ENCODE data around the gene SERTAD2. TPM values are rescaled to one million over a fixed set of nuclear protein-coding genes. Genes with fewer than 3 reads are reported as not detected.
A peak's percentile ranks its signal among the peaks of the same experiment; 100 is the strongest.

Gene SERTAD2
- total RNA-seq, 1 donor from 2014 or later = 25.5 TPM

DNA sequence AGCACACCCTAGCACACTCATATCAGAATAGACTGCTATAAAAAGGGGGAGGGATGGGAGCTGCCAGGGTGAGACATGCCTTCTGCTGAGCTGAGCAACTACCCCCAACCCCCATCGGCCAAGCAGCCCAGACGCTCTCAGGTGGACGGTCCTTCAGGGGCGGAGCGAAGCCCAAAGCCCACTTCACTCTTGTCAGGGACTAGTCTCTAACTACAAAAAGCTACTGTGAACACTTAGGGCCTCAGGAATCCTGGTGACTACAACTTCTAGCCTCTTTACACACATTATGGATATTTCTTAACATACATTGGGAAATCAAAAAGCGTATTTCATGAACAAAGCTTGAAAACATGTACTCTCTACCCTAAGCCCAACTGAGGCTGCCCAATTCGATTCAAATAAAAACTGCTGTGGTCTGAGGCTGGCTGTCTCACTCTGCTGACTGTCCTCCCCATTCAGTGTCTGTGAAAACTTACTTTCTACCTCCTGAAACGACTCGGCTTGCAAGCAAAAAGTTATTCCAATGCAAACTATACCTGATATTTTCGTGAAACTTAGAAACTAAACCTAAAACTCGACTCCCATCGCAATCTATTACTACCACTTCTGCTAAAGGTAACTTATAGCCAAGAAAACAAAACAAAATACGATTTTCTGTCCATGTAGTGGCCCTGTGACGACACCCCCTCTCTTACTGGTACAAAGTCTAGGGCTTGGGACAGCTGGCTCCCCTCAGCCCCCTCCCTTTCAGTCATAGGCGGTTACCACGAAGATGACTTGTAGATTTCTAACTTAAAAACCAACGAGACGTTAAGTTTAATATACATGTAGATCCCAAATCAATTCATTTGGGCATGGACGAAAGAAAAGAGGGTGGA lies 1.2 kb downstream of the SERTAD2 start:
- ATAC-seq (peak; percentile 27), DNase-seq (ENCODE audit: low spot score) (no peak)
- intact Hi-C loops (cut with DNase I) = loop anchor here (5.0 kb wide), 1 partner anchor 100 kb away; no protein-coding TSS in a partner anchor

DNA sequence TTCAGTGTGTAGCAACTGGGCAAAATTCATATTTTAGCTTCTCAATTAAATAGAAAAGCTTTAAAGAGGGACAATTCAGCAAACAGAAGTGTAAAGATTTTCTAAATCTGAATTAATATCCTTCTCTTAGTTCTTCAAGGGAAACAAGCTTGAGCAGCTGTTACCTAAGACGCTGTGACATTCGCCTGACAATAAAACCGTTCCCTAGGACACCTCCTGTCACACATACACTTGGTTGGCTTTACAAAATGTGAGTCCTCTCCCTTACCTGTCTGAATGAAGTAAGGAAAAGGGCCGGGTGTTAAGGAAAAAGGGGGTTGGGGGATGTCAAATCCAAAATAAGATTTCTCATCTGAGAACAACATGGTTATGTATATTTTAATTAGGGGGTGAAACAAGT lies 2.1 kb downstream of the SERTAD2 start:
- DNase-seq (ENCODE audit: low spot score) = no peak
- ATAC-seq = no peak
- intact Hi-C loops (cut with DNase I) = loop anchor here (5.0 kb wide), 1 partner anchor 101 kb away; no protein-coding TSS in a partner anchor

DNA sequence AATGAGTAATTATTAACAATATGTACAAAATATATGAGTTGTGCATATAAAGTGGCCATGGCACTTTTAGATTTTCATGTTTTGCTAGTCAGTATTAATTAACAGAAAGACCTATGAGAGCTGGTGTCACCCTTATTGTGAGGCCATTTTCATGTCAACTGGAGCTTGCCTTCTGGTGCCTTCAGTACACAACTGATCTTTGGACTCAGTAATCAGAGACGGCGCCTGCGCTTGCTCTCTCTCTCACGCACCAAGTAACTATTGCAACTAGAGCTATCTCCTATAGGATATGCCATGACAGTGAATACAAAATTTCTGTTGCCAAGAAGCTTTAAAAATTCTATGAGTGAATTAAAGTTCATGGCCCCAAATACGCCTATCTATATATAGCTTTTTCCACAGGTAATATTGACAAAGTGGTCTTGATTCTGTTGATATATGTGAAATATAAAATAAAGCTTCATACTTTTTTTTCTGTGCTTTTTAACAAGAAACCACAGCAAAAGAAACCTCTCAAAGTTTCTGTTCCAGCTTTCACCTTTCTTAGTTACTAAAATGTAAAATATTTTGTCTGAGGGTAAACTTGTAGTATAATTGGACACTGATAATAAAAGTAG lies 2.9 kb downstream of the SERTAD2 start:
- intact Hi-C loops (cut with DNase I) = loop anchor here (5.0 kb wide), 1 partner anchor 101 kb away; no protein-coding TSS in a partner anchor
- no peak for ATAC-seq
- no peak for DNase-seq (ENCODE audit: low spot score)

DNA sequence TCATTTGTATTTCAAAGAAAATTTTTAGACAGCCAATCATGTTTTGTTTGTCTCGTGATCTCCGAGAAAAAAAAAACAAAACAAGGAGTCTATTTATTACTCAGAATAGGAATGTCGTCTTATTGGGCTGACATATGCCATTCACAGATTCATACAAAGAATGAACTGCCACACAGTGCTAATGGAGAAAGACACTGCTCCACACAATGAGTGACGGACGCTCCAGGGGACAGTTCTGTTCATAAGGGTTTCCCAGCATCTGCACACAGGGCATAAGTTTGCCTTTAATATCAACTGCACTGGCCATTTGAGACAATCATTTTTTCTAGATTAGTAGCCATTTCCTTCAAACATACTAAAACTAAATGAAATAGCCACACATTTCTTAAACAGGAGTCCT lies 3.4 kb downstream of the SERTAD2 start:
- DNase-seq (ENCODE audit: low spot score) = no peak
- no peak for ATAC-seq
- intact Hi-C loops (cut with DNase I) = loop anchor here (5.0 kb wide), 1 partner anchor 102 kb away; no protein-coding TSS in a partner anchor

DNA sequence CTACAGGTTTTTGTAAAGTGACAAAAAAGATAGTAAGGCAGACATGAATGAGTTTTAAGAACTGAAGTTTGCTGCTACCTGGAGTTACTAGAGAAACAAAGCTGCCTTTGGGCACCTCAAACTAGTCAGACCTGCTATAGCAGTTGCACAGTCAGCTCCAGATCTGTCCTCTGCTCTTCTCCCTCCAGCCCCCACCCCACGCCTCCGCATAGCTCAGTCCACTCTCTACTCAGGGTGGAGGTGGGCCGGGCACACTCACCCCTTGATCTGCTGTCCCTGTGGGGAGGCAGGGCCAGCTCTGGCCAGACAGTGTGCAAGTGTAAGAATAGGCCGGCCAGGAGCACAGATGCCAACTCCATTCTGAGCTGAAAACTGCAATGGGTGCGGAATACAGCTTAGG lies 4.1 kb downstream of the SERTAD2 start:
- intact Hi-C loops (cut with DNase I) = loop anchor here (5.0 kb wide), 2 partner anchors 103 to 218 kb away; no protein-coding TSS in a partner anchor
- no peak for ATAC-seq
- DNase-seq (ENCODE audit: low spot score) = no peak

DNA sequence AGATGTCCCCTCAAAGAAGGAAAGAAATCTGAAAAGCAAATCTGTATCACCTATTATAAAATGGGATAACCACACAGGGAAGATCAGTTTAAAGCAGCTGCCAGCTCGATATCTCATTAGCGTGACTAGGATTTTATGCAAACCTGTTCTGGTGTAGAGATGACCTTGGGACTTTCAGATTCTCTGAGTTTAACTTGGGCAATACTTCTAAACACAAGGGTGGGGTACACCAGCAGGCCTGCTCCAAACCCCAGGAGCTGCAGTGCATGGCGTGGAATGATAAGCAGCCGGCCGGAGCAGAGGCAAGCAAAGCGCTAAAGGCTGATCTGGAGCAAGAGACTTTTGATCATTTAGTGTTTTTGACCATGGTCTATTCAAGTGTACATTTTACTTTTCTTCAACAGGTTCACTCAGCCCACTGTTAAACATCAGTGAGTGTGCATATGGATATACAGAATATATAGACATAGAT lies 4.7 kb downstream of the SERTAD2 start:
- intact Hi-C loops (cut with DNase I) = loop anchor here (5.0 kb wide), 1 partner anchor 218 kb away; no protein-coding TSS in a partner anchor
- DNase-seq (ENCODE audit: low spot score) (no peak), ATAC-seq (no peak)

DNA sequence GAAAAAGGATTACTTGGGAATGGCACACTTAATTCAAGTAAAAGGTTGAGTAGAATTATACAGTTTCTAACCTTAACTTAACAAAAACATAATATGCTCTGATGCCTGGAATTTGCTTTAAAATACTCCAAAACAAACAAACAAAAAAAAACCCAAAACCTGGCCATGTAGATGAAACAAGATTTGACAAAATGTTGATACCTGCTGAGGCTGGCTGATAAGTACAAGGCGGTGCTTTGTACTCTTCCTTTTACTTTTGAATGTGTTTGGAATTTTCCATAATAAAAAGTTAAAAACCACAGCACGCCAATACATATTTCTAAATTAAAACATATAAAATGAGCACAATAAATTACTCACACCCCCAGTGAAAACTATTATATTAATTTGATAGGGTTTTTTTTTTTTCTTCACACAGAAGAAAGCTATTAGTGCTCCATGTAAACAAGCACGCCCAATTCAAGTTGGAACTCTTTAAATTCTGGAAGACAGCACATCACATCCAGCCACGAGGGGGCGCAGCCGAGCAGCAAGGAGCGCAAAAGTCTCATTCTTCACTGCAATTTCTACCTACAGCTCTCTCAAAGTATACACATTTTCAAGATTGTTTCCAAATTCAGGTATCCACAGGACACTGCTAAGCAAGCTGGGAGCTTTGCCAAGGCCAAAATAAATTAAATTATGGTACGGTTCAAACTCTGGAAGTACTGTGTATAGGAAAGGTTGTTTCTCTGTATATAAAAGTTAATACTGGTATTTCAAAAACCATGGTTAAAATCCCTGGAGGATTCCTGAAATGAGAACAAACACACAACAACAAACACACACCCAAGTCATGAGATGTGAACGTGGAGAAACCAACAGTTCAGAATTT lies 7.5 kb downstream of the SERTAD2 start:
- ATAC-seq (peak; percentile 38), DNase-seq (ENCODE audit: low spot score) (peak; percentile 95)
- intact Hi-C loops (cut with DNase I) = loop anchor here (5.0 kb wide), 1 partner anchor 221 kb away; no protein-coding TSS in a partner anchor

DNA sequence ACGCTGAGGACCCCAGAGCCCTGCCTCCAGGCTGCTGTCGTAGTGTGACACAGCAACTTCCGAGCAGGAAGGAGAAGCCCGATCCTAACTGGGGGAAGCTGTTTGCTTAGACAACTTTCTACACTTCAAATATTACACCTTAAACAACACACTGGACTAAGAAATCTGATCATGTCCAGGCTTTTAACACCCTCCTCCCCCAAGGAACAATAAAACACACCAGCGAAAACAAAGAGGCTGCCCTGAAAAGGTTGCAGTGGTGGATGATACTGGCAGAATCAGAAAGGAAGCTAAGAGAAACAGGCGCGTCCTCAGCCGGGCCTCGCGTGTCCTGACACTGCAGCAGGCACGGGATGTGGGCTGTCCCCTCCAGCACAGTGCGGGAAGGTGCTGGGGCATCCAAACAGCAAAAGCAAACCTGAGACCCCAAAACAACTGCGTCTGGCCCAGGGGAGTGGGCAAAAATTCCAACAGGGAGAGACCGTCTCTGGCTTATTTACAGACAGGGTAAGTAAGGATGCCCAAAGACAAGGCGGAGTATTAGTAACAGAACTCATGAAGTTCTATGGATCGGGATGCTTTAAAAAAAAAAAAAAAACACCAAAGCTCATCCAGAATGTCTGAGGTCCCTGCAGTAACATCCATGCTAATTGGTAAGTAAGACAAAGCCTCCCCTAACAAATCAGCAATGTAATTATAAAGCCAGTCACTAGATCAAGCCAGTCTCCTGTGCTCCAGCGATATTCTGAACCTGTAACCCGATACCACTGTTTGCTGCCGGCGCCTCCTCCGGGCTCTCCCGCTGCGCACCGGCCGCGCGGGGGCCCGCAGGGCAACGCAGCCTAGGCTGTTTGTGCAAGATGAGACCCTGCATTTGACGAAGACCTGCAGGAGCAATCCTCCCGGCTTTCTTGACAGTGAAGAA lies 9.0 kb downstream of the SERTAD2 start:
- ATAC-seq (peak; percentile 95), DNase-seq (ENCODE audit: low spot score) (peak; percentile 87)
- intact Hi-C loops (cut with DNase I) = loop anchor here (5.0 kb wide), 1 partner anchor 223 kb away; no protein-coding TSS in a partner anchor

DNA sequence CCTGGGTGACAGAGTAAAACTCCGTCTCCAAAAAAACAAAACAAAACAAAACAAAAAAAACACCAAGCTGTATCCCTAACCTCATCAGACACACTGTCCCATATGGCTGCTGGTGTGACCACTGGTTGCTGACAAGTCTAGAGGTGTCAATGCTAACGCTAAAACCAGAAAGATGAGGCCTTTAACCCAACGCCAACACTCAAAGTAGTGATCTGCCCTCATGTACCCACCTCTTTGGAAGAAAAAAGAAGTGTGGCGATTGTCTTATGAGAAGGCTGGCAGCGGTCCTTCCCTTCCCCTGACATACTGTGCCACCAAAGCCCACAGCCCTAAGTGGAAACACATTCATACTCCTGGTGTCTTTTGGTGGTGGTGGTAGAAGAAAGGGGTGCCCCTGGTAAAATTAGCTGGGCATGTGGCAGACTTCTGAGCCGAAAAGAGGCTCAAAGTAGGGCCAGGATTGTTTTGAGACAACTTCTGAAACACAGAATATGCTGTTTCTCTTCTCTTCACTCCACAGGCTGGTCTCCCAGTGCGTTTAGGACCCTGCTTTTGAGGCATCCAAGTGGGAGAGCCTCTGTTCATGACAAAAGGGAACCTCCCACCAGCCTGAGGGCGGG lies 9.8 kb downstream of the SERTAD2 start:
- intact Hi-C loops (cut with DNase I) = no loop called here
- DNase-seq (ENCODE audit: low spot score) (no peak), ATAC-seq (peak; percentile 1)

DNA sequence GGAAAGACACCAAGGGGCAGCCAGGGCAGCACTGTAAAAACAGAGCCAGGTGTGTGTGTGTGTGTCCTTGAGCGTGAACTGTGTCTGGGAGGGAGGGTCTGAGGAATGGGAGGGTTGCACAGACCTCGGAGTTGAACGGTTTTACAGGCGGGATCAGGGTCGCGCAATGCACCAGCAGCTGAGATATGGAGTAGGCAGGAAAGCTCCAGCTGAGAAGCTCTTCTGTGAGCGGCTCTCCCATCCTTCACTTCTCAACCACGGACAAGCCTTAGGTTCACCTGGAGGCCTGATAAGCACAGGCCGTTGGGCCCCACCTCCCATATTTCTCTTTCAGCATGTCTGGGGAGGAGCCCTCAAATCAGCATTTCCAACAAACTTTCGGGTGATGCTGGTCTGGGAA lies 12.1 kb downstream of the SERTAD2 start:
- no peak for ATAC-seq
- intact Hi-C loops (cut with DNase I) = no loop called here
- DNase-seq (ENCODE audit: low spot score) = no peak

DNA sequence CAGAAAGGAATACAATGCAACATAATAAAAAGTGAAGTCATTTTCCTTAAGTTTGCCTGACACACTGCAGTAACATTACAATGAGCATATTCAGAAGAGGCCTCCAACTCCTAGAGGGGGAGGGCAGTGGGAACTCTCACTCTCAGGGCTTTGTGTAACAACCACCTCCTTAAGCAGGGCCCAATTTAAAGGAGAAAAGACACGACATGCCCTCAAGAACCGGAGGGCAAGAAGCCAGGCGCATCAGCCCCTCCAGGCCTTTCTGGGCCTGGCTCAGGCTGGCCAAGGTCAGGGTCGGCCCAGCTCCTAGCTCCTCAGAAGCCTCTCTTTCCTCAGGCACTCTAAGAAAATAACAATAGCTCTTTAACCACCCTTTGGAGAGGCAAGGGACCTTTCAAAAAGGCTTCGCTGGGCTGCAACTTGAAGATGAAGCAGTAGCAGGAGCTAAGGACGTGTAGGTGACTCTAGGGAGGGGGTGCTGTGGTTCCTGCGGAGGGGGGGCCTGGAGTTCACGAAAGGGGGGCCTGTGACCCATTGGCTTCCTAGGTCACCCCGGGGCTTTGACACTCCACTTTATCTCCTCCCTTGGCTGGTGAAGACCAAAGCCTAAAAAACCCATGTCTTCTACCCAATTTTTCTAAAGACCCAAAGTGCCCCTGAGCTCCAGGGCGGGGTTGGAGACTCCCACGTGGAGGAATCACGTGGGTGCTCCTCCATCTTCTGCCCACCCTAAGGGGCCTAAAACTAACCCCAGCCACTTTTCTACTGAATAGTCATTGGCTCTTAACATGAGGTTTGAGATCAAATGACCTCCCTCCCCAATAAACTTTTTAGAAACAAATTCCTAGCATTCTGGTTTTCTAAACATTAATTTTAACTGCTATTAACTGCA lies 13.3 kb downstream of the SERTAD2 start:
- ATAC-seq (no peak), DNase-seq (ENCODE audit: low spot score) (no peak)
- intact Hi-C loops (cut with DNase I) = no loop called here

DNA sequence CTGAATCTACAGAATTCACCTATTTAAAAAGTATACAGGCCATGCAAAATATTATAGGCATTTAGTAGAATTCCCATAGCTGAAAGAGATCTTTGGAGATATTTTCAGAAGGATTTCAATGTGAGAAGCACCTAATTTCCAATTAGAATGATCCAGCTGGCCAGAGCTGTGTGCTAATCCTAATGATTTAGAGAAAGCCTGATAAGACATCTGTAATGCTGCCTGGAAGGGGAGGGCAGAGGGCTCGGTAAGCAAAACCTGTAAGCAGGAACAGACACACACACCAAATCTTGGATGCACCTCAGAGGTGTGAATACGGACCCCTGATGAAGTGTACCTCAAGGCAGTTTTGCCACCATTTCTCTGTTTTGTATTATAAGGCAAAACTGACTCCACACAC lies 14.0 kb downstream of the SERTAD2 start:
- intact Hi-C loops (cut with DNase I) = no loop called here
- DNase-seq (ENCODE audit: low spot score) (no peak), ATAC-seq (no peak)

DNA sequence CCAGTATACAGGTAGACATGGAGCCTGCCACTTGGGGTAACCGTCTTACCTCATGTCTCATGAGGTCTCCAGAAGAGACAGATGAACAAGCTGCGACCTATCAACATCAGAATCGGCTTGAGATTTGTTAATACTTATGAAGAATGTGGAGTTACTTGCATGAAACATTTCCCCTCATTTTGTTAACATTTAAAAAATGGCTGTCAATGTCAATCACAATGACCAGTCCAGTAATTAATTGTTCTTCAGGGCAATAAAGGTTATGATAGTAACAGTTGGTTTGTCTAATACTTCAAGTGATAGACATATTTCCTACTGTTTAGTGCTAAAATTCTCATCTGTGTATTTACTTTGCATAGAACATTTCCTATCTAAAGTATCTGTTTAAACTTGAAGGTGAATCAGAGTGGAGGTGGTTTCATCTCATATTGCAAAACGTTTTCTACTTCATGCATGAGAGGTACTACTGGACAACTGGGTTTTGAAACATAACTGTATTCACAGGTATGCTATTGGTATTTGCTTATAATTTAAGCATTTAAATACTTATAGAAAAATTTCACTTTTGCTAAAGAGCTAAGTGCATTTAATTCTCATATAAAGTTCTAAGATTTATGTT lies 15.1 kb downstream of the SERTAD2 start:
- ATAC-seq (no peak), DNase-seq (ENCODE audit: low spot score) (no peak)
- intact Hi-C loops (cut with DNase I) = no loop called here

DNA sequence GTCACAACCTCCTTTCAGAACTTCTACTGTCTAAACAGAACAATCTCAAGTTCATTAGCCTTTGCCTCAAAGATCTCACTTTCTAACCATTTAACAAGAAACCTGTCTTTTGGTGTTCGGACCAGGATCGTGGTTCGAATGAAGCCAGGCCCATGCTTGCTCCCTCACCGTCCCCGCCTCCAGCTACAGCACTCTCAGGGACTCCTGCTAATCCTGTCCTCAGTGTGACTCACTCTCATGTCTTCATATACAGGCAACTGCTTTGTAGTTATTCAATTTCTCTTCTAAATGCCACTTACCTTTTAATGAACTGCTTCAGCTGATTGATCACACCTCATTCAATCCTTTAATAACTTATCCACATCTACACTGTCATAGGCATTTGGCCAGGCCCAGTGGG lies 15.8 kb downstream of the SERTAD2 start:
- intact Hi-C loops (cut with DNase I) = no loop called here
- ATAC-seq = no peak
- DNase-seq (ENCODE audit: low spot score) = no peak

DNA sequence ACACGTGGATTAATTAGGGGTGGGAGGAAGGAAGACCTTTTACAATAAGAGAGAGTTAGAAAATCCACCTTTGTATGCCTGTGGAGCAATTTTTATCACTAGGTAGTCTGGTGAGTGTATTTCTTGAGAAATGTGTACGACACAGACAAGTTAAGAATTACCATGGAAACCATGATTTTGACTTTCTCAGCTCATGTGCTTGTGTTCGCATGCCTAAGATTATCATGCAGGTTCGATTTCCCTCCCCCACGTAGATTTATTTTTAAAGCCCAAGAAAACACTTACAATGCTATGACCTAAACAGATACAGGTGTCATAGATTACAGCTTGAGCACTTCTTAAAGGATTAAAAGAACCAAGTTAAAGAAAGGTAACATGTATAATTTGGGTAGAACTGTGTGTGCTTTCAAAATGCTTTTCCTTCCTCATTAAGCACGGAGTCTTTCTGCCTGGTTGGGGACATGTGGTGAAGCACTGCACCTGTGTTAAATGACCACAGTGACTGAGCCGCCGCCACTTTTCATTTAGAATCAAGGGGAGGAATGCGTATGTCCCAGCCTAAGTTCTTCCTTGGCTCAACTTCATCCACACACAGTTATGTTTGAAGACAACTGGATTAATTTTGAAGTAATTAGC lies 16.6 kb downstream of the SERTAD2 start:
- ATAC-seq = no peak
- intact Hi-C loops (cut with DNase I) = no loop called here
- DNase-seq (ENCODE audit: low spot score) = no peak

All from sciatic nerve (tissue), 2 donors.